NCI-H2107 treated with DMSO at 0.1 percent for 48 hours (cell line): Measurements from ENCODE around the gene SMARCB1.

Experiments
- DNase-seq: peaks from one replicate; lab custom pipeline; 2025; ENCODE audit not compliant: unreplicated experiment; lab: John Stamatoyannopoulos, UW

SMARCB1 gene

DNA sequence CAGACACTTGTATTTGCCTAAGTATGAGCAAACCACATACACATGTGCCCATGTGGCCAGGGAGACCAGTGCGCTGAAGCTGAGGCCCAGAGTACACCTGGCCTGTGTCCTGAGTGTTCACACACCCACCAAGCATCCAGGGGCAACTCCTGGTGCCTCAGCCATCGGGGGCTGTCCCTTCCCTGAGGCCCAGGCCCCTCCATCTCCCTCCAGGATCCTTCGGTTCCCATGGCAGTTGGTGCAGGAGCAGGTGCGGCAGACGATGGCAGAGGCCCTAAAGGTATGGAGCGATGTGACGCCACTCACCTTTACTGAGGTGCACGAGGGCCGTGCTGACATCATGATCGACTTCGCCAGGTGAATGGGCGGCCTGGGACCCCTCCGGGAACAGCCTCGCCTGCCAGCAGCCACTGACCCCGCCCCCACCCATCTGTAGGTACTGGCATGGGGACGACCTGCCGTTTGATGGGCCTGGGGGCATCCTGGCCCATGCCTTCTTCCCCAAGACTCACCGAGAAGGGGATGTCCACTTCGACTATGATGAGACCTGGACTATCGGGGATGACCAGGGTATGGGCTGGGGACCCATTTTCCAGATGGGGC is 6.5 kb upstream of the SMARCB1 start:
- DNase-seq, result no peak

DNA sequence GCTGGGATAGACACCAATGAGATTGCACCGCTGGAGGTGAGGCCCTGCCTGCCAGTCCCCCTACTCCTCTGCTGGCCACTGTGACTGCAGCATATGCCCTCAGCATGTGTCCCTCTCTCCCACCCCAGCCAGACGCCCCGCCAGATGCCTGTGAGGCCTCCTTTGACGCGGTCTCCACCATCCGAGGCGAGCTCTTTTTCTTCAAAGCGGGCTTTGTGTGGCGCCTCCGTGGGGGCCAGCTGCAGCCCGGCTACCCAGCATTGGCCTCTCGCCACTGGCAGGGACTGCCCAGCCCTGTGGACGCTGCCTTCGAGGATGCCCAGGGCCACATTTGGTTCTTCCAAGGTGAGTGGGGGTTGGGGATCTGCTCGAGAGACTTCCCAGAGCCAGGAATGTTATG is 5.7 kb upstream of the SMARCB1 start:
- DNase-seq, result no peak

DNA sequence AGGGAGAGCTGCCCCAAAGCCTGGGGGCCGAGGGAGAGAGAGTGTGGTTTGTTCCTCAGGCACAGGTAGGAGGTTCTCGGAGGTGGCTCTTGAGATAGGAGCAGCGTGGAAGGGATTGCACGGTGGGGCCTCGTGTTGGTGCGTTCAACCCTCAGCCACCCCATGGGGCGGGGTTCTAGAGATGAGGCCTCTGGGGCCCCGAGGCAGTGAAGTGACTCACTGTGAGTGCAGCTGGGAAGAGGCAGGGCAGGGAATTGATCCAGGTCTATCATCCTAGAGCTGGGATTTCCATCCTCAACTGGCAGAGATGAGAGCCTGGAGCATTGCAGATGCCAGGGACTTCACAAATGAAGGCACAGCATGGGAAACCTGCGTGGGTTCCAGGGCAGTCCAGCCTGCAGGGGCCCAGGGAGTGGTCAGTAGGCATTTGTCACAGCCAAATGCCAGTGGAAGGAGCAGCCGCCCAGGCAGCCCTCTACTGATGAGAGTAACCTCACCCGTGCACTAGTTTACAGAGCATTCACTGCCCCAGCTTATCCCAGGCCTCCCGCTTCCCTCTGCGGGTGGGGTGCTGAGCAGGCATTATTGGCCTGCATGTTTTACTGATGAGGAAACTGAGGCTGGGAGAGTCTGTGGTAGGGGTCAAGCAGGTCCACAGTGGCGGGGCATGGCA is 5.1 kb upstream of the SMARCB1 start:
- no peak for DNase-seq

DNA sequence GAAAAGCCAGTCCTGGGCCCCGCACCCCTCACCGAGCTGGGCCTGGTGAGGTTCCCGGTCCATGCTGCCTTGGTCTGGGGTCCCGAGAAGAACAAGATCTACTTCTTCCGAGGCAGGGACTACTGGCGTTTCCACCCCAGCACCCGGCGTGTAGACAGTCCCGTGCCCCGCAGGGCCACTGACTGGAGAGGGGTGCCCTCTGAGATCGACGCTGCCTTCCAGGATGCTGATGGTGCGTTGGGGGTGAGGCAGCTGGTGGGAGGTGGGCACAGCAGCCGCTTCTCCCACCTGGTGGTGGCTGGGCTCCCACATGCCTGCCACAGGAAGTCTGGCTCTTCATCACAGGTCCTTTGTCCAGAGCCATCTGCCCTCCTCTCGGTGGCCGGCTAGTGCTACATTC is 4.5 kb upstream of the SMARCB1 start:
- DNase-seq, result no peak

DNA sequence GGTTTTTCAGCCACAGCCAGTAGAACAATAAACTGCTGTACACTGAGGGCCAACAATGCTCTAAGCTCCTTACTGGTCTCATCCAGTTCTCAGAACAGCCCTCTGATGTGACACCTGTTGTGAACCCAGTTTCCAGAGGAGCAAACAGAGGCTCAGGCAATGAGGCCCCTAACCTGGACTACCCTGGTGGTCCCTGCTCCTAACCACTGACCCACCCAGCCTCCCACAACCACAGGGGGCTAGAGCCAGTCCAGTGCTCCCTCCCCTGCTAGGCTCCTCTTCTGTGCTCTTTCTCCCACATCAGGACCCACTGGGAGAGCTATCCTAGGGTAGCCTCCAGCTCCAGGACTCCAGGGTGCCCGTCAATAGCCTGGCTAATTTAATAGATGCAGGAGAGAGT is 4.1 kb upstream of the SMARCB1 start:
- DNase-seq, result no peak

DNA sequence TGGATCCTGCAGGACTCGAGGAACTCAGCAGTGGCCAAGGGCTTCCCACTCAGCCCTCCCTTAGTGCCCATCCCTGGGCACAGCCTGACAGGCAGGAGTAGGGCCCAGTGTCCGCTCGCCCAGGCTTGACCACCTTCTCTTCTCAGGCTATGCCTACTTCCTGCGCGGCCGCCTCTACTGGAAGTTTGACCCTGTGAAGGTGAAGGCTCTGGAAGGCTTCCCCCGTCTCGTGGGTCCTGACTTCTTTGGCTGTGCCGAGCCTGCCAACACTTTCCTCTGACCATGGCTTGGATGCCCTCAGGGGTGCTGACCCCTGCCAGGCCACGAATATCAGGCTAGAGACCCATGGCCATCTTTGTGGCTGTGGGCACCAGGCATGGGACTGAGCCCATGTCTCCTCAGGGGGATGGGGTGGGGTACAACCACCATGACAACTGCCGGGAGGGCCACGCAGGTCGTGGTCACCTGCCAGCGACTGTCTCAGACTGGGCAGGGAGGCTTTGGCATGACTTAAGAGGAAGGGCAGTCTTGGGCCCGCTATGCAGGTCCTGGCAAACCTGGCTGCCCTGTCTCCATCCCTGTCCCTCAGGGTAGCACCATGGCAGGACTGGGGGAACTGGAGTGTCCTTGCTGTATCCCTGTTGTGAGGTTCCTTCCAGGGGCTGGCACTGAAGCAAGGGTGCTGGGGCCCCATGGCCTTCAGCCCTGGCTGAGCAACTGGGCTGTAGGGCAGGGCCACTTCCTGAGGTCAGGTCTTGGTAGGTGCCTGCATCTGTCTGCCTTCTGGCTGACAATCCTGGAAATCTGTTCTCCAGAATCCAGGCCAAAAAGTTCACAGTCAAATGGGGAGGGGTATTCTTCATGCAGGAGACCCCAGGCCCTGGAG is 3.3 kb upstream of the SMARCB1 start:
- DNase-seq, result no peak

DNA sequence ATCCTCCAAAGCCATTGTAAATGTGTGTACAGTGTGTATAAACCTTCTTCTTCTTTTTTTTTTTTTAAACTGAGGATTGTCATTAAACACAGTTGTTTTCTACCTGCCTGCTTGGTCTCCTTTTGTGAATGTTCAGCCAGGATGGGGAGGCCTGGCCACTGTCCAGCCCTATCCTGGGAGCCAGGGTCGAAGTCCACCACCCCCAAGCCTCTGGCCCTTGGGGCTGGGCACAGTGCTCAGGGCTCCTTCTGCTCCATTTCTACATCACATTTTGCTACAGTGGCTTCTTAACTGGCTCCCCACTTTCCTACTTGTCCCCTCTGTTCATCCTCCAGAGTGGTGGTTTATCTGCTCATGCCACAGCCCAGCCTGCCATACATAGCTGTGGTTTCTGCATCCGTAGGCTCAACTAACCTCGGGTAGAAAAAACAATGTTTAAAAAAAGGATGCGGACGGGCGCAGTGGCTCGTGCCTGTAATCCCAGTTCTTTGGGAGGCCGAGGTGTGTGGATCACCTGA is 2.5 kb upstream of the SMARCB1 start:
- DNase-seq, result no peak

DNA sequence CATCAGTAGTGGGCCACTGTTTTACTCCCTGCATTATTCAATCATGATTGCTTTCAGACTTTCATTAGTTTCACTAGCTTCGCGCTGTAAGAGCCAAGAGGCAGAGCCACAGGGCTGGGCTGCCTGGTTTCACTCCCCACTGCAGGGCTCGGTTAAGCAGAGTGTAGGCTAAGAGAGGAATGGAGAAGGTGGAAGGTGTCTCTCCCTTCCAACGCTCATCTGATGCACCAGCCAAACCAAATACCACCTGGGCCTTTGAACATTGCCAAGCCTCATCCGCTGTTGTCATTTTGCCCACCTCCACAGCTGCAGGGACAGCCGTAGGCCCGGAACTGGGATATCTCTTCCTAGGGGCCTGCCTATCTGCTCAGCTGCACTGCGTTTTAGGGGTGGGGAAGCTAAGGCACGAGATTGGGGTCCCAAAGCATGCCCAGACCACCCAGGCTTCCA is 480 bp upstream of the SMARCB1 start:
- no peak for DNase-seq

DNA sequence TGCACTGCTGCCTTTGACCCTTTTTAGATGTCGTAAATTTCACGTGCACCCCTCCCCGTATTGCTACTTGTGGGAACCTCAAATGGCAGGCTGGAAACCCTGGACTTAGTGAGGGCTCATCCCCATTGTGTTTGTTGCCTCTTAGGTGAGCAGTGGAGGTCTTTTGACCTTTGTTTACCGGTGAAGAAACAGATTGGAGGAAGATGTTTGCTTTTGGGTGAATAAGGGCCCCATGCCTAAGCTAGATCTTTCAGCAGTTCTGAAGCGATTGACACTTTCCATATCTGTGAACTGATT is 782 bp downstream of the SMARCB1 start:
- DNase-seq, result no peak

DNA sequence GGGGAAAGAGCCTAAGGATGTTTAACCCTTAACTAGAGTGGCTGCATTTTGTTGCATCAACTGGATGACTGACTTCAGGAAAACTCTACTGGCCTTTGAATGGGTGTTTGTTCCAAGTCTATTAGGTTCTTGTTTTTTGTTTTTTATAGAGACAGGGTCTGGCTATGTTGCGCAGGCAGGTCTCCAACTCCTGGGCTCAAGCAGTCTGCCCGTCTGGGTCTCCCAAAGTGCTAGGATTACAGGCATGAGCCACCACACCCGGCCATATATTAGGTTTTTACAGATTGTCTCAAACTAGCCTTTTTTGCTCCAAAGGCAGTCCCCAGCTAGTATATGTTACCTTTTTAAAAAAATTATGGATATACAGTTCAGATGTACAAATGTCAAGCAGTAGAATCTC is 1.1 kb downstream of the SMARCB1 start:
- DNase-seq, result no peak

DNA sequence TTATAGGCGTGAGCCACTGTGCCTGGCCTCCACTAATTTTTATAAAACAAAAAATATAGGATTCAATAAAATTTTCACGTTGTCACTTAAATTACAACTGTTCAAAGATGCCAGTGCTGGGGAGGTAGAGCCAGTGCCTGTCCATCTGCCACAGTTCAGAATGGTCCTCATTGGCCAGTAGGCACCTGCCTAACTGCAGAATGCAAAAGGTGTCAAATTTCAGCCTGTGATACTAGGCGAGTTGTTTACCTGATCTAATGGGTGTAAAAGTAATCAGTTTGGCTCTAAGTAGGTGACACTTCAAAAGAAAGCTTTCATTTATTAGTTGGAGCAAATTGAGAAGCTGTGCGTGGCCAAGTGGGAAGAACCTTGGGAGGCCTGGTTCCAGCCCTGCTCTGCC is 2.4 kb downstream of the SMARCB1 start:
- peak; percentile 74 for DNase-seq

DNA sequence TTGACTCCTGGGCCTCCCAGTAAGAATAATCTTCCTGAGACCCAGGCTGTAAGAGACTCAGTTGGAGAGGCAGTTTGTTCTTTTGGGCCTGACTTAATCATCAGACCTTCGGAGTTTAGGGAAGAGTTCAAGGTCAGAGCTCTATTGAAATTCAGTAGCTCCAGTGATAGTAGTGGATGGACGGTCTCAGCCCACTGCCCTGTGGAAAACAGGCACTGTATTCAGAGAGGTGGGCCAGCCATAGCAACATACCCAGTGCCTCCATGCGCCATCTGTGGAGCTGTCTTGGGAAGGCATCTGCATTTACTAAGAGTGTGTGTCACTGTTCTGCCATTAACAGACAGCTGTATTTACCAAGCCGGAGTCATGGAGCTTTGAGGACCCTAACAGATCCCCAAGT is 2.9 kb downstream of the SMARCB1 start:
- no peak for DNase-seq

DNA sequence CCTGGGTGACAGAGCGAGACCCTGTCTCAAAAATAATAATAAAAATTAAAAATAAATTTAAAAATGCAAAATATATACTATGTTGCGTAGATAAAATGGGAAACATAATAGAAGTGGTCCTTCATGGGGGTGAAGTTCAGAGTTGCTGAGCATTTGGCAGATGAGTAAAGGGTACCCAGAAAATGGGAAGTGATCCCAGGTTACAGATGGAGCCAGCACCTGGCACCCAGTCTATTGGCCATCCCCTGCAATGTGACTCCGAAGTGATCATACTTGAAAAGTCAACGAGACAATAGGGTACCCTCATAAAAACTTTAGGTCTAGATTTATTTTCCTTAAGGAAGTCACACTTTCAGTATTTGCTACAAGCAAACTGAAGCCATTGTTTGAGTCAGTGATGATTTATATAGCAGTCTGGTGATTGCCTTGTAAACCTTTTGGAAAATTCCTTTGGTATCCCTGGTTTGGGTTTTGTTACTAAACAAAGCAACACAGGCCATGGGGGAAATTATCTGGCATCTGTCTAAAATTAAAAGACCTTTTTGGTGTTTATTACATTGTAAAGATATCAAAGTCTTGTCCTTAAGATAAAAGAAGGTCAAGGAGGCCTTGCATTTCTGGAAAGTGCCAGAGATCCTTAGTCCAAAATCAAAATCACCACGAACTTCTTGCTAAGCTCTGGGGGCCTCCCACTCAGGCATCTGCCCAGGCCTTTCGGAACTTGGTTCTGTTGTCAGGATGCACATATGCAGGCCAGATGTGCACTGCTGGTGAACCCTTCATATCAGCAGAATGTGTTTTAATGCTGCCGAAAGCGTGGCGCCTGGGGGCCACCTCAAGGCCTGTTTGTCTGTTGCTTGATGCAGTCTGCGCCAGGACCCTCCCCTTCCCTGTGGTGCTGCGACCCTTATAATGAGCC is 4.3 kb downstream of the SMARCB1 start:
- no peak for DNase-seq

DNA sequence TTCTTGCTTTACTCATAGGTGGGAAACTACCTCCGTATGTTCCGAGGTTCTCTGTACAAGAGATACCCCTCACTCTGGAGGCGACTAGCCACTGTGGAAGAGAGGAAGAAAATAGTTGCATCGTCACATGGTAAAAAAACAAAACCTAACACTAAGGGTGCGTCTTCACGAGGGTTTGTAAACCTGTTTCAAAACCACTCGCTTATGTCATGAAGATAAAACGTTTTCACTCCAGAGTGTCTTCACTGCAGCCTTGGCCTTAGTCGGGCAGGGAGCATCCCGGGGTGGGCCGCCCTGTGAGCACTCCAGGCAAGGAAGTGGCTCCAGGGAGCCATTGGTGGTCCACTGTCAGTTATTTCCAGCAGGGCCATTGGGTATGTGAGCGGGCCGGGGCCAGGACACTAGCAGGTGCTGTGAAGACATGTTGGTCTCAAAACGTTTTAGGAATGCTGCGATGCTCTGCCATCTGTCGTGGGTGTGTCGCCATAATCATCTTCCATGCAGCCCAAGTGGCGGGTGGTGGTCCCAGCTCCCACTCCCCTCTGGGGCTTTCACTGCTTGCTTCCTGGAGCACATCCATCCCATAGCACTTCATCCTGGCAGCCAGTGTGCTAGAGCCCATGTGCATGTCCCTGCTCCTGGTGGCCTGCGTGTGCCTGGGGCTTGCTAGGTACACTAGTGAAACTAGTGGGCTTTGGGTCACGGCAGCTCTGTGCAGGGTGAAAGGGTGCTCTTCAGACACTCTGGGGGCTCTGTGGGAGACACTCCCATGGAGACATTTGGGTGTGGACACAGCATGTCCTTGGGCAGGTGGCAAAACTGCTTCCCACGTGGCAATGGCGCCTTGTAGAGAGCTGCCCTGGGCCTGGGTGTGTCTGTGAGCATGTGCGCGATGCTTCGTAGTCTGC is 5.2 kb downstream of the SMARCB1 start:
- DNase-seq, result no peak

DNA sequence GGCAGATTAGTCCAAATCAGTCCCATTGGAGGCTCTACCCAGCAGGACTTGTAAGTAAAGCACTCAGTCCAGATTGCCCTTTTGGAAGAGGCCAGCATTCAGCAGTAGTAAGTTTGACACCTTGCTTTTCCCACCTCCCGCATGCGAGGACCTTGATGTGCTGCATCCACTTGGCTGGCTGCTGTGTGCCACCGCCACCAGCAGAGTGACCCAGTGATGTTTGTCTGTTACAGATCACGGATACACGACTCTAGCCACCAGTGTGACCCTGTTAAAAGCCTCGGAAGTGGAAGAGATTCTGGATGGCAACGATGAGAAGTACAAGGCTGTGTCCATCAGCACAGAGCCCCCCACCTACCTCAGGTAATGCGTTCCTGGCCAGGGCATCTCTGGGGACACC is 6.6 kb downstream of the SMARCB1 start:
- no peak for DNase-seq

DNA sequence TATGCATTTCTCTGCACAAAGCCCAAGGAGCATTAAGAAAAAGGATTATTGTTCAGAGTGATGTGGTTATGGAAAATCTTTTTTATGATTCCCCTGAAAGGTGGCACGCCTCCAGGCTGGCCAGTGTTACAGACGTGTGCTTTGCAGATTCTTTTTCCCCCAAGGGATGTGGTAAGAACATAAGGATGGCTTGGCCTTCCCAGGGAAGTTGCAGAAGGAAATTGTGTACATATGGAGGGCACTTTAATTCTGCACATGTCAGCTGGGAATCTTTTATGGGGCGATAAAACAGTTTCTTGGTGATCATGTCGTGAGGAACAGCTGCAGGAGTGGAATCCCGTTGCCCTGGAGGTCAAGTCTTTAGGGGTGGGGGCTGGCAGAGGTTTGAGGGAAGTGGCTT is 9.7 kb downstream of the SMARCB1 start:
- no peak for DNase-seq

DNA sequence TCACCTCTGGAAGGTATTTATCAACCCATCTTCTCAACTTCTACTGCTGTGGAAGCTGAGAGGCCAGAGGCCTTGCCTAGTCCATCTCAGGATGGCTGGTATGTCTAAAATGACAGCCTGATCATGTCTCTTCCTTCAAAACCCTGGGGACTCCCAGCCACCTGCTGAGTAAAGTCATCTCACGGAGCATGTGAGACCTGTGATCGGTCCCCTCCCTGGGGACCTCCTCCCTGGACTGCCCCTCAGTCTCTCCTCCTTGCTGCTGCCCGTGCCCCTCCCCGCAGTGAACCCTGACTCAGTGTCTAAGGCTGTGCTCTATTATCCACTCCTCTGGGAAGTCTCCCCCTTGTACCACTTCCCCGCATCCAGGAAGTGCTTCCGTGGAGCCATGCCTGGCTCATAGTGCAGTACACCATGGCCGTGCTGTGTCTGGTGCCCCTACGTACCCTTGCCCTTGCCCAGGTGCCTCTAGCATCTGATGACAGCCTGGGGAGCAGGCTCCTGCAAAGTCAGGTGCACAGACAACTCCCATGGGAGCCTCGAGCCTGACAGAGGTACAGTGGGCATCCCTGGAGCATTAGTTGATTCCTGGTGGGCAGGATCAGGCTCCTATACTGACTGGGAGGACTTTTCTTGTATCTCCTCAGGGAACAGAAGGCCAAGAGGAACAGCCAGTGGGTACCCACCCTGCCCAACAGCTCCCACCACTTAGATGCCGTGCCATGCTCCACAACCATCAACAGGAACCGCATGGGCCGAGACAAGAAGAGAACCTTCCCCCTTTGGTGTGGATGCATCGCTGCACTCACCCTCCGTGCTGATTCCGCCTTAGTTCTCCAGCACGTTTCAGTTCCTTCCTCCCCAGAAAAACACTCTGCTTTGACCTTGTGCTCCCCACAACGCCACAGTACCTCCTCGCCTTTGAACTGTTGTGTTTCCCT is 13.8 kb downstream of the SMARCB1 start:
- no peak for DNase-seq

DNA sequence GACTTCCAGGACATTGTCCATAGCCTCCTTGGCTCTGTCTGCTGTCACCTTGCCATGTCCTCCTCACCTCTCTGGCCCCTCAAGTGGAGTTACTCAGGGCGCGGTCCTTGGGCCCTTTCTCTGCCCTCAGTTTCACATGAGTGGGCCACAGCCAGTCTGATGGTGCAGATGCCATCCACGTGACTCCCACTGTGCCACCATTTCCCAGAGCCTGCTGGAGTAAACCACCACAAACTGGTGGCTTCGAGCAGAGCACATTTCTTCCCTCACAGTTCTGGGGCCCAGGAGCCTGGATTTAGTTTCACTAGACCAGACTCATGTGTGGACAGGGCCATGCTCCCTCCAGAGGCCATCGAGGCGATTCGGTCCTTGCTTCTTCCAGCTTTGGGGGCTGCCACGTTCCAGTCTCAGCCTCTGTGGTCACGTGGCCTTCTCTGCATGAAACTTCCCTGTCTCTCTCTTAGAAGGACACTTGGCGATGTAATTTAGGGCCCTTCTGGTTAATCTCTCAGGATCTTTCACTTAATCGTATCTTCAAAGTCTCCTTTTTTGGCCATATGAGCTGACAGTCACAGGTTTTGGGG is 14.6 kb downstream of the SMARCB1 start:
- no peak for DNase-seq
